ENCODE data around the gene AGMO. TPM values are rescaled to one million over a fixed set of nuclear protein-coding genes. Genes with fewer than 3 reads are reported as not detected.

AGMO gene
- total RNA-seq, 4 donors from 2014 or later = 0.11 to 0.55 TPM; not detected in 2

- peak overlapping the region in 1 of 4 donors; percentile 30 for H3K27ac ChIP-seq
- DNase-seq (no peak), ATAC-seq (no peak)
- no peaks in the 10 kb centered on the region for H3K9me3 ChIP-seq
- H3K4me1 ChIP-seq = peaks cover 0 to 12% of the 10 kb centered on the region in 2 donors
- no peaks in the 10 kb centered on the region for H3K36me3 ChIP-seq
- intact Hi-C loops (cut with DNase I; ENCODE audit: low total_unique reads) = no loop called here
- no peak overlapping the region for H3K4me3 ChIP-seq
- H3K27me3 ChIP-seq = no peaks in the 10 kb centered on the region
- TF ChIP-seq CTCF (IDR thresholded peaks at IDR 0.05 in 4 of 5, conservative IDR thresholded peaks at IDR 0.05 in 1 of 5) = no peak
- TF ChIP-seq POLR2A (IDR thresholded peaks at IDR 0.05) = no peak
- in situ Hi-C loops (cut with MboI; ENCODE audit: low sequenced_read_pairs in 4 of 4) = no loop called here
Measured at GRCh38 chr7:15457990-15458955, 103.5 kb downstream of the AGMO start.

GRCh38 chr7:15452670-15453069 lies 109.1 kb downstream of the AGMO start:
- in situ Hi-C loops (cut with MboI; ENCODE audit: low sequenced_read_pairs in 4 of 4) = no loop called here

GRCh38 chr7:15446722-15447121 lies 115.1 kb downstream of the AGMO start:
- TF ChIP-seq POLR2A (IDR thresholded peaks at IDR 0.05) (no peak), CTCF (IDR thresholded peaks at IDR 0.05 in 4 of 5, conservative IDR thresholded peaks at IDR 0.05 in 1 of 5) (no peak)
- intact Hi-C loops (cut with DNase I; ENCODE audit: low total_unique reads) = no loop called here
- DNase-seq (no peak), ATAC-seq (no peak)
- H3K27me3 ChIP-seq = no peaks in the 10 kb centered on the region
- no peak overlapping the region for H3K4me3 ChIP-seq
- H3K9me3 ChIP-seq = no peaks in the 10 kb centered on the region
- no peak overlapping the region for H3K27ac ChIP-seq
- H3K4me1 ChIP-seq = no peaks in the 10 kb centered on the region
- in situ Hi-C loops (cut with MboI; ENCODE audit: low sequenced_read_pairs in 4 of 4) = no loop called here
- no peaks in the 10 kb centered on the region for H3K36me3 ChIP-seq

More at GRCh38 chr7:15452670-15453069, 109.1 kb downstream of the AGMO start:
- Histone ChIP-seq H3K4me1 (no peaks in the 10 kb centered on the region), H3K27ac (no peak overlapping the region), H3K27me3 (no peaks in the 10 kb centered on the region), H3K36me3 (no peaks in the 10 kb centered on the region), H3K9me3 (no peaks in the 10 kb centered on the region), H3K4me3 (no peak overlapping the region)
- intact Hi-C loops (cut with DNase I; ENCODE audit: low total_unique reads) = no loop called here
- TF ChIP-seq POLR2A (IDR thresholded peaks at IDR 0.05) = no peak
- no peak for TF ChIP-seq CTCF (IDR thresholded peaks at IDR 0.05 in 4 of 5, conservative IDR thresholded peaks at IDR 0.05 in 1 of 5)
- ATAC-seq (no peak), DNase-seq (no peak)

GRCh38 chr7:15446280-15446679 lies 115.5 kb downstream of the AGMO start:
- no peak for ATAC-seq
- H3K9me3 ChIP-seq = no peaks in the 10 kb centered on the region
- intact Hi-C loops (cut with DNase I; ENCODE audit: low total_unique reads) = no loop called here
- no peaks in the 10 kb centered on the region for H3K36me3 ChIP-seq
- no peak for DNase-seq
- H3K27me3 ChIP-seq = no peaks in the 10 kb centered on the region
- in situ Hi-C loops (cut with MboI; ENCODE audit: low sequenced_read_pairs in 4 of 4) = no loop called here
- TF ChIP-seq CTCF (IDR thresholded peaks at IDR 0.05 in 4 of 5, conservative IDR thresholded peaks at IDR 0.05 in 1 of 5) = no peak
- no peak for TF ChIP-seq POLR2A (IDR thresholded peaks at IDR 0.05)
- no peak overlapping the region for H3K4me3 ChIP-seq
- no peak overlapping the region for H3K27ac ChIP-seq
- no peaks in the 10 kb centered on the region for H3K4me1 ChIP-seq
